T-helper 2 cell treated with Interferon-gamma antibody and Interleukin-4, amounts not matched to agents 5 μg/mL and 100 μg/mL, for 36 hours (primary cell): ENCODE results near the gene KLF13.
A peak's percentile ranks its signal among the peaks of the same experiment; 100 is the strongest.

ENCODE experiments used
- DNase-seq: peaks from one replicate; pipeline ENCODE4 v3.0.0; 2021; ENCODE audit warnings: low spot score
- H3K27ac Mint-ChIP-seq: one replicate; pipeline ENCODE4 v1.8.0; 2021; ENCODE audit warnings: mild to moderate bottlenecking, mixed read lengths
- H3K27me3 Mint-ChIP-seq: one replicate; pipeline ENCODE4 v1.8.0; 2021; ENCODE audit warnings: low read depth, mixed read lengths
- H3K36me3 Mint-ChIP-seq: one replicate; pipeline ENCODE4 v1.8.0; 2021; ENCODE audit warnings: low read depth, mixed read lengths
- H3K4me1 Mint-ChIP-seq: one replicate; pipeline ENCODE4 v1.8.0; 2021; ENCODE audit warnings: low read depth, mixed read lengths
- H3K4me3 Mint-ChIP-seq: one replicate; pipeline ENCODE4 v1.8.0; 2022; ENCODE audit warnings: mild to moderate bottlenecking, moderate library complexity, mixed read lengths
- H3K9me3 Mint-ChIP-seq: one replicate; pipeline ENCODE4 v1.8.0; 2021; ENCODE audit warnings: mixed read lengths

KLF13 gene

GRCh38 chr15:31397851-31398661, 71.4 kb downstream of the KLF13 start:
- Mint-ChIP-seq H3K4me3 (no peak overlapping the region), H3K4me1 (peaks cover 30% of the 10 kb centered on the region), H3K36me3 (no peaks in the 10 kb centered on the region), H3K27ac (peak overlapping the region; percentile 64), H3K27me3 (peaks cover 2% of the 10 kb centered on the region), H3K9me3 (no peaks in the 10 kb centered on the region)
- no peak for DNase-seq

- H3K4me1 Mint-ChIP-seq: peaks cover 25% of the 10 kb centered on the region
- peak; percentile 45 for DNase-seq
- H3K27me3 Mint-ChIP-seq: peaks cover 2% of the 10 kb centered on the region
- H3K9me3 Mint-ChIP-seq: no peaks in the 10 kb centered on the region
- no peaks in the 10 kb centered on the region for H3K36me3 Mint-ChIP-seq
- H3K4me3 Mint-ChIP-seq: no peak overlapping the region
- H3K27ac Mint-ChIP-seq: peak overlapping the region; percentile 57
Measured at GRCh38 chr15:31398677-31399301, 72.2 kb downstream of the KLF13 start.

DNA sequence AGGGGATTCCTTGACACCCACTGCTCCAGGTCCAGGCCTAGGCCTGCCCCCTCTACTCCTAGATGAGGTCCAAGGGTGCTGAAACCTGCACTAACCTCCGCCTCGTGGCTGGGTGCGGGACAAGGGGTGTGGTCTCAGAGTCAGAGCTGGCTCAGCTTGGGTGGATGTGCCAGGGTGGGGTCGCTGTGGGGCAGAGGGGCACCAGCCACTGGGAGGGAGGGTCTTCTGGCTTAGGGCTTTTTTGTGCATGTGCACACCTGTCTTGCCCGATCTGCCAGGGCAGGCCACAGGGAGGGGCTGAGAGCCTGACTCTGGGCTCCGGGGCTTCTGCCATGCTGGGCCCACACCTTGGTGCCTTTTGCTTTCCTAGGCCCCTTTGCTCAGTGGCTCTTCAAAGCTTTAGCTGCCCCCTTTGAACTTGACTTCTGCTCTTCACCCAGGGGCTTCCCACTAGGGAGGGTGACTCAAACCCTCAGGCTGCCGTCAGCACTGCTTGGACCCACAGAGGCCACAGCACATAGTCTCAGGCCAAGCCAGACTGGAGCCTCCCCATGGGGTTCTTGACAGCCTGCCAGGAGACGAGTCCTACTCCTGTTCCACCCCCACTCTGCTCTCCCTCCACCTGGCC, 73.0 kb downstream of the KLF13 start:
- Mint-ChIP-seq H3K36me3 (peaks cover 1% of the 10 kb centered on the region), H3K4me1 (peaks cover 26% of the 10 kb centered on the region), H3K9me3 (peaks cover 5% of the 10 kb centered on the region), H3K27me3 (no peaks in the 10 kb centered on the region), H3K27ac (peak overlapping the region; percentile 6), H3K4me3 (no peak overlapping the region)
- no peak for DNase-seq

GRCh38 chr15:31400222-31400927, 73.7 kb downstream of the KLF13 start:
- DNase-seq: no peak
- Mint-ChIP-seq H3K4me3 (no peak overlapping the region), H3K4me1 (peaks cover 32% of the 10 kb centered on the region), H3K27me3 (no peaks in the 10 kb centered on the region), H3K36me3 (peaks cover 4% of the 10 kb centered on the region), H3K27ac (peak overlapping the region; percentile 6), H3K9me3 (peaks cover 9% of the 10 kb centered on the region)

GRCh38 chr15:31401282-31401681, 74.6 kb downstream of the KLF13 start:
- Mint-ChIP-seq H3K27ac (no peak overlapping the region), H3K9me3 (peaks cover 14% of the 10 kb centered on the region), H3K27me3 (no peaks in the 10 kb centered on the region), H3K36me3 (peaks cover 9% of the 10 kb centered on the region), H3K4me1 (peaks cover 37% of the 10 kb centered on the region), H3K4me3 (no peak overlapping the region)
- DNase-seq: no peak

- H3K27ac Mint-ChIP-seq: no peak overlapping the region
- H3K9me3 Mint-ChIP-seq: peaks cover 21% of the 10 kb centered on the region
- H3K4me3 Mint-ChIP-seq: no peak overlapping the region
- peaks cover 34% of the 10 kb centered on the region for H3K4me1 Mint-ChIP-seq
- DNase-seq: no peak
- peaks cover 9% of the 10 kb centered on the region for H3K36me3 Mint-ChIP-seq
- no peaks in the 10 kb centered on the region for H3K27me3 Mint-ChIP-seq
Measured at GRCh38 chr15:31402003-31402402, 75.4 kb downstream of the KLF13 start.

GRCh38 chr15:31402511-31403056, 75.9 kb downstream of the KLF13 start:
- H3K4me3 Mint-ChIP-seq: no peak overlapping the region
- peaks cover 27% of the 10 kb centered on the region for H3K9me3 Mint-ChIP-seq
- no peak overlapping the region for H3K27ac Mint-ChIP-seq
- H3K36me3 Mint-ChIP-seq: peaks cover 9% of the 10 kb centered on the region
- no peaks in the 10 kb centered on the region for H3K27me3 Mint-ChIP-seq
- DNase-seq: no peak
- peaks cover 34% of the 10 kb centered on the region for H3K4me1 Mint-ChIP-seq

GRCh38 chr15:31403096-31403495, 76.5 kb downstream of the KLF13 start:
- peaks cover 30% of the 10 kb centered on the region for H3K4me1 Mint-ChIP-seq
- no peak overlapping the region for H3K4me3 Mint-ChIP-seq
- no peak for DNase-seq
- no peak overlapping the region for H3K27ac Mint-ChIP-seq
- H3K9me3 Mint-ChIP-seq: peaks cover 32% of the 10 kb centered on the region
- H3K27me3 Mint-ChIP-seq: no peaks in the 10 kb centered on the region
- H3K36me3 Mint-ChIP-seq: peaks cover 9% of the 10 kb centered on the region

DNA sequence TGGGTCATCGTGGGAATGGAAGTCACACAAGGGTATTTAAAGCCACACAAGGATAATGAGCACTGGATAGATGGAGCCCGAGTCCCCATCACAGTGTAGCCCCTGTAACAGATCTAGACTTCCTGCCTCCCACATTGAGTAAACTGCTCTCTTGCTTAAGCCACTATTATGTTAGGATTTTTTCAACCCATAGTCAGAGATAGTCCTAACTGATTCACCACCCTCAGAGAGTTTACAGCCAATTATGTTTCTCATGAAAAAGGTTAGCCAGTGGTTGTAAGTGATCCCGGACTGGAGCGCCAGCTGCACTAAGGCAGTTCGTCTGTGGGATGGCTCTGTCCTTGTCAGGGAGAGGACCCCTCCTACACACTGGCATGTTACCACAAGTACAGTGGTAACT, 77.0 kb downstream of the KLF13 start:
- H3K27me3 Mint-ChIP-seq: no peaks in the 10 kb centered on the region
- H3K36me3 Mint-ChIP-seq: peaks cover 12% of the 10 kb centered on the region
- peaks cover 37% of the 10 kb centered on the region for H3K9me3 Mint-ChIP-seq
- H3K4me3 Mint-ChIP-seq: no peak overlapping the region
- no peak for DNase-seq
- peaks cover 29% of the 10 kb centered on the region for H3K4me1 Mint-ChIP-seq
- H3K27ac Mint-ChIP-seq: no peak overlapping the region

GRCh38 chr15:31404345-31404744, 77.7 kb downstream of the KLF13 start:
- H3K9me3 Mint-ChIP-seq: peaks cover 43% of the 10 kb centered on the region

DNA sequence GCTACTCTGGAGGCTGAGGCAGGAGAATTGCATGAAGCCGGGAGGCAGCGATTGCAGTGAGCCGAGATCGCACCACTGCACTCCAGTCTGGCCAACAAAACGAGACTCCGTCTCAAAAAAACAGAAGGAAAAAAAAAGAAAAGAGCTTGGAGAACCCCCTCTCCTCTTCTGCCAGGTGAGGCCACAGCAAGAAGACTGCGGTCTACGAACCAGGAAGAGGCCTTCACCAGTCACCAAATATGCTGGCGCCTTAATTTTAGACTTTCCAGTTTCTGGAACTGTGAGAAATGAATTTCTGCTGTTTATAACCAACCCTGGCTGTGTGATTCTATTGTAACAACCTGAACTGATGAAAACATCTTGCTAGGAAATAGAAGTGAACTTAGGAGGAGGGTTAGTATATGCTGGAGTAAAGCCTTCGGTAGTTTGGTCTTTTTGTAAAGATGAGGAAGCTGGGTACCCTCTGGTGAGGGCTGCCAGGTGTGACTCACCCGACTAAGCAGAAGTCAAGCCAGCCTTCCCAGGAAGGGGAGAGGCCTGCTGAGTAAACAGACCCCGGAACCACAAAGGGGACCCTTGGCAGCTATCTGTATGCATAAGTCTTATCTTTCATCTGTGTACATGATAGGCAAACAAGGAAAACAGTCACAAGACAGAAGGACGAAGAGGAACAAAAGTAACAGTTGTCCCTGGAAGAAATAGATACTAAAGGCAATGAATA, 78.7 kb downstream of the KLF13 start:
- no peaks in the 10 kb centered on the region for H3K27me3 Mint-ChIP-seq
- DNase-seq: no peak
- H3K9me3 Mint-ChIP-seq: peaks cover 52% of the 10 kb centered on the region
- peaks cover 17% of the 10 kb centered on the region for H3K36me3 Mint-ChIP-seq
- peaks cover 20% of the 10 kb centered on the region for H3K4me1 Mint-ChIP-seq
- H3K27ac Mint-ChIP-seq: peak overlapping the region; percentile 70
- peak overlapping the region; percentile 60 for H3K4me3 Mint-ChIP-seq

More at GRCh38 chr15:31404345-31404744, 77.7 kb downstream of the KLF13 start:
- Mint-ChIP-seq H3K36me3 (peaks cover 17% of the 10 kb centered on the region), H3K27ac (no peak overlapping the region), H3K27me3 (no peaks in the 10 kb centered on the region), H3K4me3 (no peak overlapping the region), H3K4me1 (peaks cover 25% of the 10 kb centered on the region)
- DNase-seq: no peak

DNA sequence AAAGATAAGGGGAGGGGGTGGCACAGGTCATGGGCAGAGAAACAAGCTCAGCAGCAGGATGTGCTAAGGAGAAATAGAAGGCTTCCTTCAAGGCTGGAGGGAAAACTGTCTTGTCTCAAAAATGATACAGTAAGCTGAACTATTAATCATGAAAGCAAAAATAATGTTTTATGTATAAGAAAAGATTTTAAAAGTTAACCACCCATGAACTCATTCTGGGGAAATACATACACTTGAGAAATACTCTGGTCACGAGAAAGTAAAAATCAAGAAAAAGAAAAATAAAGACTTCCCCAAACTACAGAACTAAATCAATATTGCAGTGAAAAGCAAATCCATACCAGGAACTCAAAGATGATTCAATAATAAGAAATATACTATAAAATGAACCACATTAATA, 80.7 kb downstream of the KLF13 start:
- Mint-ChIP-seq H3K27ac (no peak overlapping the region), H3K4me1 (peaks cover 16% of the 10 kb centered on the region), H3K36me3 (peaks cover 19% of the 10 kb centered on the region), H3K9me3 (peaks cover 57% of the 10 kb centered on the region), H3K27me3 (no peaks in the 10 kb centered on the region), H3K4me3 (no peak overlapping the region)
- no peak for DNase-seq

DNA sequence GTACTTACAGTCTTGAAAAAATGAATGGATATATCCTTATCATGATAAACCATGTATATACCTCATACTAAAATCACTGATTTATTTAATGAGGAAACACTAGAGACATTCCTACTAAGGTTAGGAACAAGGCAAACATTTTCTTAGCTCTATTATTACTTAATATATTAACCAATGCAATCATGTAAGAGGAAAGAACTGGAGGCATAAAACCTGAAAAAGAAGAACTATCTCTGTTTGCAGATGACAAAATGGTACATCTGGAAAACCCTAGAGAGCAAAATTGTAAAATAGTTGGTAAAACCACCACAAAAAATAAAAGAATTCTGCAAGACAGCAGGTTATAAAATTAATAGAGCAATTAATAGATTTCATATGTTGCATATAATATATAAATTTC, 81.2 kb downstream of the KLF13 start:
- no peak for DNase-seq
- Mint-ChIP-seq H3K27me3 (no peaks in the 10 kb centered on the region), H3K4me1 (peaks cover 19% of the 10 kb centered on the region), H3K9me3 (peaks cover 57% of the 10 kb centered on the region), H3K27ac (no peak overlapping the region), H3K4me3 (no peak overlapping the region), H3K36me3 (peaks cover 19% of the 10 kb centered on the region)
